ENCODE data around the gene AJAP1. TPM values are rescaled to one million over a fixed set of nuclear protein-coding genes. Genes with fewer than 3 reads are reported as not detected.

AJAP1 gene
- total RNA-seq, 1 experiment from 2014 or later, result not detected

DNA sequence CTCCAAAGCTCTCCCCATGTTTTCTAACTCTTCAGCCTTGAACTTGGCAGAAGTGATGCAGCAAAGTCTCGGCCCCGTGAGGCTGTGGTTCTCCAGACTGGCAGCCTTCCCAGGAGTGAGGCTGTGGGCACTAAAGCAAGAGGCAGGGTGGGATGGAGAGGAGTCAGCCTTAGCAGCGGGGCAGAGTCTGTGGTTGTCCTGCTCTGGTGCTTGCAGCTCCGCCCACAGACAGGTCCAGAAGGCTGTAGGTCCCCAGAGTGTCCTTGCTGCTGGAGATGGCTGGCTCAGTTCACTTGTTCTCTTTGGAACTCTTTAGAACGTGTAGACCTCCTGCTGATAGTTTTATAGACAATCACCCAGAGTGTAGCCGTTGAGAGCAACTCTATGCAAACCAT lies 142.6 kb downstream of the AJAP1 start:
- intact Hi-C loops (cut with micrococcal nuclease), result no loop called here
- Histone ChIP-seq H3K4me3 (replicated peaks in 1 of 2; ENCODE audit: low read depth in 1 of 2, low read length in 2 of 2) (no peak overlapping the region), H3K9me2 (ENCODE audit: insufficient read depth) (no peaks in the 10 kb centered on the region), H4K20me1 (ENCODE audit: insufficient read depth) (no peaks in the 10 kb centered on the region), H3K9ac (ENCODE audit: low read length) (no peak overlapping the region), H2AFZ (ENCODE audit: low read depth, low read length, poor library complexity, severe bottlenecking) (no peak overlapping the region), H3K9me3 (ENCODE audit: control insufficient read depth in 1 of 2, insufficient read depth in 1 of 2, low read depth in 1 of 2, low read length in 2 of 2) (no peaks in the 10 kb centered on the region; a peak in 1 of 4 replicates), H3K27me3 (ENCODE audit: insufficient read depth, low read length) (no peaks in the 10 kb centered on the region), H3K4me2 (ENCODE audit: low read length) (no peak overlapping the region), H3K4me1 (ENCODE audit: control insufficient read depth in 1 of 2, insufficient read depth in 2 of 2, low read length in 2 of 2) (no peaks in the 10 kb centered on the region), H3K36me3 (ENCODE audit: control insufficient read depth in 1 of 2, insufficient read depth in 2 of 2, low read length in 2 of 2) (no peaks in the 10 kb centered on the region), H3K27ac (ENCODE audit: low read depth, low read length) (no peak overlapping the region), H3K79me2 (ENCODE audit: insufficient read depth, low read length) (no peaks in the 10 kb centered on the region)
- BruUV-seq (replicated peaks), result no TSS peak
- RAD21 ChIA-PET (ENCODE audit: low non-redundant PET in 1 of 2, low total read pairs in 2 of 2, uncharacterized antibody in 2 of 2, unreplicated experiment in 2 of 2), result no interaction called here
- ATAC-seq (no peak), DNase-seq (ENCODE audit: low read depth, low spot score) (no peak)
- CTCF ChIA-PET, result no interaction called here
- POLR2A ChIA-PET, result no interaction called here
- TF ChIP-seq ZNF274 (IDR thresholded peaks at IDR 0.05; ENCODE audit: low read depth, low read length), result no peak
- TF ChIP-seq, protein P1, sequence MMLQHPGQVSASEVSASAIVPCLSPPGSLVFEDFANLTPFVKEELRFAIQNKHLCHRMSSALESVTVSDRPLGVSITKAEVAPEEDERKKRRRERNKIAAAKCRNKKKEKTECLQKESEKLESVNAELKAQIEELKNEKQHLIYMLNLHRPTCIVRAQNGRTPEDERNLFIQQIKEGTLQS (IDR thresholded peaks at IDR 0.05), result no peak

DNA sequence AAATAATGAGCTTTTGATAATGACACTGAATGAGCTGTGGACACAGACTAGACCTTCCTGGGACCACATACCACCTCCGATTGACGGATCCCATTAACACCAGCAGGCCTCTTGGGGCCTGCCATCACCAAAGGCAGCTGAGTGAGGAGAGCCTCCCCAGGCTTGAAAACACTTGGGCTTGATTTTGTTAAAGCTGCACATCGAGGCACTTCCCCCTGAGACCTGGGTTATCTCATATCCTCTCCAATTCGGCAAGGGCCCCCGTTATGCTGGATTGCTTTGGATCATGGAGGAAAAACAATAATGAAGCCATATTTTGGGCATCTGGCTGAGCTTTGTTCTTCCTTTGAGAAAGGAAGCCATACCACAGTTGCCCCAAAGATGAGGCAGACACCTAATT lies 143.0 kb downstream of the AJAP1 start:
- intact Hi-C loops (cut with micrococcal nuclease), result no loop called here
- Histone ChIP-seq H2AFZ (ENCODE audit: low read depth, low read length, poor library complexity, severe bottlenecking) (no peak overlapping the region), H3K9me3 (ENCODE audit: control insufficient read depth in 1 of 2, insufficient read depth in 1 of 2, low read depth in 1 of 2, low read length in 2 of 2) (no peaks in the 10 kb centered on the region; a peak in 1 of 4 replicates), H3K27ac (ENCODE audit: low read depth, low read length) (no peak overlapping the region), H4K20me1 (ENCODE audit: insufficient read depth) (no peaks in the 10 kb centered on the region), H3K4me1 (ENCODE audit: control insufficient read depth in 1 of 2, insufficient read depth in 2 of 2, low read length in 2 of 2) (no peaks in the 10 kb centered on the region), H3K9ac (ENCODE audit: low read length) (no peak overlapping the region), H3K36me3 (ENCODE audit: control insufficient read depth in 1 of 2, insufficient read depth in 2 of 2, low read length in 2 of 2) (no peaks in the 10 kb centered on the region), H3K9me2 (ENCODE audit: insufficient read depth) (no peaks in the 10 kb centered on the region), H3K79me2 (ENCODE audit: insufficient read depth, low read length) (no peaks in the 10 kb centered on the region), H3K4me2 (ENCODE audit: low read length) (no peak overlapping the region), H3K4me3 (replicated peaks in 1 of 2; ENCODE audit: low read depth in 1 of 2, low read length in 2 of 2) (no peak overlapping the region), H3K27me3 (ENCODE audit: insufficient read depth, low read length) (no peaks in the 10 kb centered on the region)
- ATAC-seq (no peak), DNase-seq (ENCODE audit: low read depth, low spot score) (no peak)
- ChIA-PET CTCF (no interaction called here), POLR2A (no interaction called here), RAD21 (ENCODE audit: low non-redundant PET in 1 of 2, low total read pairs in 2 of 2, uncharacterized antibody in 2 of 2, unreplicated experiment in 2 of 2) (no interaction called here)
- BruUV-seq (replicated peaks), result no TSS peak
- TF ChIP-seq ELF1 (IDR thresholded peaks at IDR 0.05; ENCODE audit: borderline replicate concordance, low read depth), result no peak
- no peak for TF ChIP-seq SRF (IDR thresholded peaks at IDR 0.05; ENCODE audit: low read depth)
- TF ChIP-seq, protein P1 (IDR thresholded peaks at IDR 0.05), result no peak
- TF ChIP-seq, protein P2, sequence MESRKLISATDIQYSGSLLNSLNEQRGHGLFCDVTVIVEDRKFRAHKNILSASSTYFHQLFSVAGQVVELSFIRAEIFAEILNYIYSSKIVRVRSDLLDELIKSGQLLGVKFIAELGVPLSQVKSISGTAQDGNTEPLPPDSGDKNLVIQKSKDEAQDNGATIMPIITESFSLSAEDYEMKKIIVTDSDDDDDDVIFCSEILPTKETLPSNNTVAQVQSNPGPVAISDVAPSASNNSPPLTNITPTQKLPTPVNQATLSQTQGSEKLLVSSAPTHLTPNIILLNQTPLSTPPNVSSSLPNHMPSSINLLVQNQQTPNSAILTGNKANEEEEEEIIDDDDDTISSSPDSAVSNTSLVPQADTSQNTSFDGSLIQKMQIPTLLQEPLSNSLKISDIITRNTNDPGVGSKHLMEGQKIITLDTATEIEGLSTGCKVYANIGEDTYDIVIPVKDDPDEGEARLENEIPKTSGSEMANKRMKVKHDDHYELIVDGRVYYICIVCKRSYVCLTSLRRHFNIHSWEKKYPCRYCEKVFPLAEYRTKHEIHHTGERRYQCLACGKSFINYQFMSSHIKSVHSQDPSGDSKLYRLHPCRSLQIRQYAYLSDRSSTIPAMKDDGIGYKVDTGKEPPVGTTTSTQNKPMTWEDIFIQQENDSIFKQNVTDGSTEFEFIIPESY (IDR thresholded peaks at IDR 0.05; ENCODE audit: extremely low read depth, insufficient replicate concordance, low read length), result no peak
- no peak for TF ChIP-seq EZH2phosphoT487 (IDR thresholded peaks at IDR 0.05; ENCODE audit: borderline replicate concordance)
- no peak for TF ChIP-seq SIN3A (IDR thresholded peaks at IDR 0.05; ENCODE audit: low read depth)
- no peak for TF ChIP-seq CBX3 (IDR thresholded peaks at IDR 0.05; ENCODE audit: low read depth)
- TF ChIP-seq, protein P3, sequence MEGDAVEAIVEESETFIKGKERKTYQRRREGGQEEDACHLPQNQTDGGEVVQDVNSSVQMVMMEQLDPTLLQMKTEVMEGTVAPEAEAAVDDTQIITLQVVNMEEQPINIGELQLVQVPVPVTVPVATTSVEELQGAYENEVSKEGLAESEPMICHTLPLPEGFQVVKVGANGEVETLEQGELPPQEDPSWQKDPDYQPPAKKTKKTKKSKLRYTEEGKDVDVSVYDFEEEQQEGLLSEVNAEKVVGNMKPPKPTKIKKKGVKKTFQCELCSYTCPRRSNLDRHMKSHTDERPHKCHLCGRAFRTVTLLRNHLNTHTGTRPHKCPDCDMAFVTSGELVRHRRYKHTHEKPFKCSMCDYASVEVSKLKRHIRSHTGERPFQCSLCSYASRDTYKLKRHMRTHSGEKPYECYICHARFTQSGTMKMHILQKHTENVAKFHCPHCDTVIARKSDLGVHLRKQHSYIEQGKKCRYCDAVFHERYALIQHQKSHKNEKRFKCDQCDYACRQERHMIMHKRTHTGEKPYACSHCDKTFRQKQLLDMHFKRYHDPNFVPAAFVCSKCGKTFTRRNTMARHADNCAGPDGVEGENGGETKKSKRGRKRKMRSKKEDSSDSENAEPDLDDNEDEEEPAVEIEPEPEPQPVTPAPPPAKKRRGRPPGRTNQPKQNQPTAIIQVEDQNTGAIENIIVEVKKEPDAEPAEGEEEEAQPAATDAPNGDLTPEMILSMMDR (IDR thresholded peaks at IDR 0.05 in 2 of 3, conservative IDR thresholded peaks at IDR 0.05 in 1 of 3; ENCODE audit: borderline replicate concordance in 1 of 3, insufficient read depth in 1 of 3, low read depth in 2 of 3, low read length in 2 of 3), result no peak
- no peak for TF ChIP-seq SP1 (IDR thresholded peaks at IDR 0.05; ENCODE audit: low read depth)
- no peak for TF ChIP-seq CEBPB (IDR thresholded peaks at IDR 0.05; ENCODE audit: low read depth)
- no peak for TF ChIP-seq ZNF274 (IDR thresholded peaks at IDR 0.05; ENCODE audit: low read depth, low read length)
- no peak for TF ChIP-seq POLR2AphosphoS5 (IDR thresholded peaks at IDR 0.05; ENCODE audit: low read depth, low read length)
- no peak for TF ChIP-seq FOSL1 (IDR thresholded peaks at IDR 0.05; ENCODE audit: low read depth)
- TF ChIP-seq TCF7L2 (IDR thresholded peaks at IDR 0.05; ENCODE audit: borderline replicate concordance, extremely low read depth, insufficient read depth, insufficient read length), result no peak
- no peak for TF ChIP-seq JUND (IDR thresholded peaks at IDR 0.05)
- no peak for TF ChIP-seq EZH2 (IDR thresholded peaks at IDR 0.05)
- no peak for TF ChIP-seq YY1 (IDR thresholded peaks at IDR 0.05; ENCODE audit: extremely low read depth, insufficient replicate concordance, low read depth, low read length)

Data from HCT116 (cell line).